ENCODE results near the gene NPLOC4.

NPLOC4 gene

DNA sequence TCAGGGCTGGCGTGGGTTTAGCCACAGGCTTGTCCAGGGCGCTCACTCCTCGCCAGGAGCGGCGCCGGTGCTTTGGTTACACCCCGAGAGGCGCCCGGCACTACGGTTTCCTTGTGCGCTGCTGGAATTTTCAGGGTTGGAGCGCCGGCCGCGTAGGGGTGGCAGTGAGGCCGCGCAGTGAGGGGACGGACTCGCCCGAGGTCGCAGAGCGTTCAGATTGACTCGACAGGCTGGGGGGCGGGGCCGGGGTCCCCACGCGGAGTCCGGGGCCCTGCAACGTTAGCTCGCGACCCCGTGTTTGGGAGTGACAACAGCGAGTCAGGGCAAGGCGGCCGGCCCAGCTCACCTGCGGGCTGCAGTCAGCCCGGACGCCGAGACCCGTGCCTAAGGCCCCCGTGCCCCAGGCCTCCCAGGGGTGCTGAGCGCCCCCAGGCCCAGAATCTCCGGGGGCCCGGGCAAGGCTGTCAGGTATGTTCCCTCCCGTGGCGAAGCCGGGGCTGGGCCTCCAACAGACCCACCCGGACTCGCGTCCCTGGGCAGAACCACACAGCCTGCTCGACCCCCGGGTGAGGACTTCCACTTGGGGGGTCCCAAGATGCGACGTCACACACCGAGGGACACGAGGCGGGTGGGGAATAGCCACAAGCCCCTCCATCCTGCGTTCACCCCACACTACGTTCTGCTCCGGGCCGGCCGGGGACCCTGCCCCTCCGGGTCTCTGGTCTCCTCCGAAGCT lies 123.0 kb downstream of the NPLOC4 start:
- Mint-ChIP-seq H3K27me3 (no peaks in the 10 kb centered on the region), H3K9me3 (no peaks in the 10 kb centered on the region), H3K36me3 (ENCODE audit: insufficient read depth) (peaks cover 53% of the 10 kb centered on the region), H3K27ac (ENCODE audit: low read depth) (peak overlapping the region; percentile 88), H3K4me1 (peaks cover 59% of the 10 kb centered on the region), H3K4me3 (peak overlapping the region; percentile 100)
- DNase-seq (ENCODE audit: low spot score in 2 of 2) (peak in 1 of 2 donors; percentile 18), ATAC-seq (replicated peaks; ENCODE audit: extremely low read depth, poor library complexity, severe bottlenecking) (no peak)

DNA sequence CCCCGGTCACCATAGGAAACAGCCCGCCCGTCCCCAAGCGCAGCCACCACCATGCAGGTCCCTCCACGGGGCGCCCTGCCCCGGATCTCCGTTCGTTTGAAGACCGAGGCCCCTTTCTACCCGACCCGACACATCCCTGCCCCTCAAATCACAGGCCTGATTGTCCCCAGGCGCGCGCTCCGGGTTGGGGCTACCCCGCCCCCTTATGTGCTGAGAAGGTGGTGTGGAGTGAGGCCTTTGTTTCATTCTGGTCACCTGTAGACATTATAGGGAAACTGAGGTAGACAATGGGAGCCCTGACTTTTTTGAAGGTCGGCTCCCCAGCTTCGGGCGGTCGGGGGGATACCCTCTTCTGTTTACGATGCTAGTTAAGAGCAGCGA lies 123.5 kb downstream of the NPLOC4 start:
- Mint-ChIP-seq H3K9me3 (no peaks in the 10 kb centered on the region), H3K4me1 (peaks cover 64% of the 10 kb centered on the region), H3K27me3 (no peaks in the 10 kb centered on the region), H3K36me3 (ENCODE audit: insufficient read depth) (peaks cover 58% of the 10 kb centered on the region), H3K27ac (ENCODE audit: low read depth) (peak overlapping the region; percentile 88), H3K4me3 (peak overlapping the region; percentile 100)
- peak; percentile 44 to 52 for DNase-seq (ENCODE audit: low spot score in 2 of 2)
- peak; percentile 34 for ATAC-seq (replicated peaks; ENCODE audit: extremely low read depth, poor library complexity, severe bottlenecking)

- Mint-ChIP-seq H3K27ac (ENCODE audit: low read depth) (peak within 1 kb of the TSS; percentile 92), H3K36me3 (ENCODE audit: insufficient read depth) (peaks cover 58% of the 10 kb centered on the region), H3K27me3 (no peaks in the 10 kb centered on the region), H3K9me3 (no peaks in the 10 kb centered on the region), H3K4me3 (peak within 1 kb of the TSS; percentile 100), H3K4me1 (peaks cover 64% of the 10 kb centered on the region)
- DNase-seq (ENCODE audit: low spot score in 2 of 2), result peak; percentile 79 to 85
- ATAC-seq (replicated peaks; ENCODE audit: extremely low read depth, poor library complexity, severe bottlenecking), result peak; percentile 75
Observed at GRCh38 chr17:81512562-81513371, 124.1 kb downstream of the NPLOC4 start, which contains the start of gene ACTG1. Gene ACTG1 (minus strand): TSS chr17:81512799. CDS start chr17:81512354, 445 bp downstream.

DNA sequence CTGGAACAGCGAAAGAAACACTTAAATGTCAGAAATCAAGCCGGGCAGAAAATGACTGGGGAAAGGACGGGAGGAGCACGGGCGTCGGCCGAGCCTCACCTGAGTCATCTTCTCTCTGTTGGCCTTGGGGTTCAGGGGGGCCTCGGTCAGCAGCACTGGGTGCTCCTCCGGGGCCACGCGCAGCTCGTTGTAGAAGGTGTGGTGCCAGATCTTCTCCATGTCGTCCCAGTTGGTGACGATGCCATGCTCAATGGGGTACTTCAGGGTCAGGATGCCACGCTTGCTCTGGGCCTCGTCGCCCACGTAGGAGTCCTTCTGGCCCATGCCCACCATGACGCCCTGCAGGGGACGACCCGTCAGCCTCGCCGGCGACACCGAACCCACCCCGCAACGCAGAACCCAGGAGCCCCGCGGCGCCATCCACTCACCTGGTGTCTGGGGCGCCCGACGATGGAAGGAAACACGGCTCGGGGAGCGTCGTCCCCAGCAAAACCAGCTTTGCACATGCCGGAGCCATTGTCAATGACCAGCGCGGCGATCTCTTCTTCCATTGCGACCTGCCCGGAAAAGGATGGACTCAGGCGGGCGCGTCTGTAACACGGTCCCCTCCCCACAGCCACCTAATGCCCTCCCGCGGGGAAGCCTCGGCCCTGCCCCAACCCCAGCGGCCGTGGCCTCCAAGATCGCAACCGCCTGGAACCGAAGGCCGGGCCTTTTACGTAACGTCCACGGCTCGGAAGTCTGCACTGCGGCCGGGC lies 124.9 kb downstream of the NPLOC4 start:
- ATAC-seq (replicated peaks; ENCODE audit: extremely low read depth, poor library complexity, severe bottlenecking) (no peak), DNase-seq (ENCODE audit: low spot score in 2 of 2) (no peak)
- Mint-ChIP-seq H3K9me3 (no peaks in the 10 kb centered on the region), H3K36me3 (ENCODE audit: insufficient read depth) (peaks cover 58% of the 10 kb centered on the region), H3K4me1 (peaks cover 66% of the 10 kb centered on the region), H3K27me3 (no peaks in the 10 kb centered on the region), H3K27ac (ENCODE audit: low read depth) (peak overlapping the region; percentile 92), H3K4me3 (peak overlapping the region; percentile 100)

- Mint-ChIP-seq H3K27me3 (no peaks in the 10 kb centered on the region), H3K4me1 (peaks cover 61% of the 10 kb centered on the region), H3K4me3 (peak overlapping the region; percentile 100), H3K9me3 (no peaks in the 10 kb centered on the region), H3K27ac (ENCODE audit: low read depth) (peak overlapping the region; percentile 92), H3K36me3 (ENCODE audit: insufficient read depth) (peaks cover 58% of the 10 kb centered on the region)
- DNase-seq (ENCODE audit: low spot score in 2 of 2) (no peak), ATAC-seq (replicated peaks; ENCODE audit: extremely low read depth, poor library complexity, severe bottlenecking) (no peak)
Observed at GRCh38 chr17:81511554-81511803, 125.4 kb downstream of the NPLOC4 start.

GRCh38 chr17:81510785-81511553 lies 125.9 kb downstream of the NPLOC4 start:
- Mint-ChIP-seq H3K27ac (ENCODE audit: low read depth) (peak overlapping the region; percentile 92), H3K36me3 (ENCODE audit: insufficient read depth) (peaks cover 58% of the 10 kb centered on the region)

DNA sequence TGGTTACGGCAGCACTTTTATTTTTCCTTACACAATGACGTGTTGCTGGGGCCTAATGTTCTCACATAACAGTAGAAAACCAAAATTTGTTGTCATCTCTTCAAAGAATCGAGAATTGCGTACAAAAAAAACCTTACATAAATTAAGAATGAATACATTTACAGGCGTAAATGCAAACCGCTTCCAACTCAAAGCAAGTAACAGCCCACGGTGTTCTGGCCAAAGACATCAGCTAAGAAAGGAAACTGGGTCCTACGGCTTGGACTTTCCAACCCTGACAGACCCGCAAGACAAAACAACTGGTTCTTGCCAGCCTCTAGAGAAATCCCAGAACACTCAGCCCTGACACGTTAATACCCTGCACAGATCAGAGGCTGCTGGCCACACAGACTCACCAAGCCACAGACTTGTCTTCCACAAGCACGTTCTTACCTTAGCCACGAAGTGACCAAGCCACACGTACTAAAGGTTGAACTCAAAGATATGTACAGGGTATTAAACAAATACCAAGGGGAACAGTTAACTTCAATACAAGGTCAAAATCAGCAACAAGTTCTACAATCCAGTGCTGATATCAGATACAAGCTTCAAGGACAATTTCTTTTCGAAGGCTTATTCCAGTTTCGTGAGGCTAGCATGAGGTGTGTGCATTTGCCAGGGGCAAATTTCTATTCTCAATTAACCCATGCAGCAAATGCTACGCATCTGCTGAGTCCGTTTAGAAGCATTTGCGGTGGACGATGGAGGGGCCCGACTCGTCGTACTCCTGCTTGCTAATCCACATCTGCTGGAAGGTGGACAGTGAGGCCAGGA lies 126.7 kb downstream of the NPLOC4 start:
- DNase-seq (ENCODE audit: low spot score in 2 of 2) (no peak), ATAC-seq (replicated peaks; ENCODE audit: extremely low read depth, poor library complexity, severe bottlenecking) (no peak)
- H3K36me3 Mint-ChIP-seq (ENCODE audit: insufficient read depth), result peaks cover 55% of the 10 kb centered on the region
- H3K27ac Mint-ChIP-seq (ENCODE audit: low read depth), result peak overlapping the region; percentile 92
- H3K4me1 Mint-ChIP-seq, result peaks cover 49% of the 10 kb centered on the region
- no peaks in the 10 kb centered on the region for H3K9me3 Mint-ChIP-seq
- H3K27me3 Mint-ChIP-seq, result no peaks in the 10 kb centered on the region
- H3K4me3 Mint-ChIP-seq, result peak overlapping the region; percentile 100

More at GRCh38 chr17:81510785-81511553, 125.9 kb downstream of the NPLOC4 start:
- DNase-seq (ENCODE audit: low spot score in 2 of 2) (peak in 1 of 2 donors; percentile 37), ATAC-seq (replicated peaks; ENCODE audit: extremely low read depth, poor library complexity, severe bottlenecking) (no peak)
- Mint-ChIP-seq H3K9me3 (no peaks in the 10 kb centered on the region), H3K27me3 (no peaks in the 10 kb centered on the region), H3K4me1 (peaks cover 56% of the 10 kb centered on the region), H3K4me3 (peak overlapping the region; percentile 100)

DNA sequence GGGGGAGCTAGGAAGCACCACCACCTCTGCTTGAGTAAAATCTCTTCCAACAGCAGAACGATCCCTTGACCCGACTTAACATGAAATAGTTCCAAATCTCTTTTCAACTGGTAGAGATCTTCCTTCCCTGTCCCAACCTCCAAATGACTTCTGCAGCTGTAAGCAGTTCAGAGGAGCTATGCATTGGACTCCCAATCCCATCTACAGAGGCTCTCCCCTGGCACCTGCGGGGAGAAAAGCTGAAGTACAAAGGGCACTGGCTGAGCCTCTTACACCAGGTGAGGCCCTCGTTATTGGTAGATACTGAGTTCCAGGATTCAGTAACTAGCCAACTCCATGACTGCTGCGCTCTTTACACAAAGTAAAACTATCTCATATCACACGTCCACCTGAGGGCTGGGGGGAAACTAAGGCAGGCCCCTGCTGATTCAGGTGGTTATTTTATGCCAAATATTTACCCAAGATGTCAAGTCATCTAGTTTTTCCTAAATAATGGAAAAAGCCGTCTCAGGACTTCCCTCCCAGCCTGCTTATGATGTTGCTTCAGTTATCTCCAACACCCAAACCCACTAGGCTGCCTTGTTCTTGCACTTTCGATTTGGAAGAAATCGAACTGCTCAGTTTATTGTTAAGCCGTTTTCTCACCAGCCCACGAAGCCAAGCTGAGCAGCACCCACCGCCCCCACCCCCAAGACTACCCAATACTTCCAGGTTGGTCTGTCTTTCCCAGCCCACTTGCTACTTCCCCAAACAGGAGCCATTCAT lies 127.5 kb downstream of the NPLOC4 start:
- ATAC-seq (replicated peaks; ENCODE audit: extremely low read depth, poor library complexity, severe bottlenecking) (no peak), DNase-seq (ENCODE audit: low spot score in 2 of 2) (no peak)
- H3K9me3 Mint-ChIP-seq, result no peaks in the 10 kb centered on the region

GRCh38 chr17:81508639-81509206 lies 128.2 kb downstream of the NPLOC4 start:
- H3K27ac Mint-ChIP-seq (ENCODE audit: low read depth), result peak overlapping the region; percentile 92

More for the DNA sequence above, 127.5 kb downstream of the NPLOC4 start:
- peaks cover 55% of the 10 kb centered on the region for H3K36me3 Mint-ChIP-seq (ENCODE audit: insufficient read depth)
- peak overlapping the region; percentile 92 for H3K27ac Mint-ChIP-seq (ENCODE audit: low read depth)
- peaks cover 47% of the 10 kb centered on the region for H3K4me1 Mint-ChIP-seq
- no peaks in the 10 kb centered on the region for H3K27me3 Mint-ChIP-seq
- H3K4me3 Mint-ChIP-seq, result peak overlapping the region; percentile 100

More at GRCh38 chr17:81508639-81509206, 128.2 kb downstream of the NPLOC4 start:
- DNase-seq (ENCODE audit: low spot score in 2 of 2) (no peak), ATAC-seq (replicated peaks; ENCODE audit: extremely low read depth, poor library complexity, severe bottlenecking) (no peak)
- no peaks in the 10 kb centered on the region for H3K9me3 Mint-ChIP-seq
- H3K4me1 Mint-ChIP-seq, result peaks cover 47% of the 10 kb centered on the region
- peak overlapping the region; percentile 100 for H3K4me3 Mint-ChIP-seq
- no peaks in the 10 kb centered on the region for H3K27me3 Mint-ChIP-seq
- peaks cover 52% of the 10 kb centered on the region for H3K36me3 Mint-ChIP-seq (ENCODE audit: insufficient read depth)

All from central memory CD8-positive, alpha-beta T cell (primary cell).